ENCODE results near the gene PKD1L1.

DNA sequence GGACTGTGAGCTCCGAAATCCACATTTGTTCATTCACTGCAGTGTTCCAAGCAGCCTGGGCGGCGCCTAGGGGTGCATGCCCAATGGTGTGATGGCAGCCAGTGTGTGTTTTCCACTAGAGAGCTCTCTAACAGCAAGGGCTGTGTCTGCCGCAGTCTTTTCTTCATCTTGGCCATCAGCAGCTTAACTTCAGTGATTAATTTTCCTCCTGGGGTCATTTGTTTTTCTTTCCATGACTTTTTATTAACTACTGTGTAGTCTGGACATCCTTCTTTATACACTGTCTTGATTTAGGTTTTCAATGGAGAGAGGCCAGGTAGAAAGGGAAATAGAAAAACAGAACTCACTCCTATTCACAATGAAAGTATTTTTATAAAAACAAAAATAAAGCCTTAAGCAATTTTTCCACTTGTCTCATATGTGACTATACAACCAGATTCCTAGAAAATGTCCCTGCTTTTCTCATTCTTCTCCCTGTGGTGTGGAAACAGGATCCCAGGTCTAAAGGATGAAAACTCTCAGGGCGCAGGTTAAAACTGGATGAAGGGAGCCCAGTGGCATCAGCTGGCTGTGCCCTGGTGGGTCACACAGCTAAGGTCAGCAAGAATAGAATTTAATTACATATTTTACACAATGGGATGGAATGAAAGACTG is 176.8 kb downstream of the PKD1L1 start:
- TF ChIP-seq, protein P1, sequence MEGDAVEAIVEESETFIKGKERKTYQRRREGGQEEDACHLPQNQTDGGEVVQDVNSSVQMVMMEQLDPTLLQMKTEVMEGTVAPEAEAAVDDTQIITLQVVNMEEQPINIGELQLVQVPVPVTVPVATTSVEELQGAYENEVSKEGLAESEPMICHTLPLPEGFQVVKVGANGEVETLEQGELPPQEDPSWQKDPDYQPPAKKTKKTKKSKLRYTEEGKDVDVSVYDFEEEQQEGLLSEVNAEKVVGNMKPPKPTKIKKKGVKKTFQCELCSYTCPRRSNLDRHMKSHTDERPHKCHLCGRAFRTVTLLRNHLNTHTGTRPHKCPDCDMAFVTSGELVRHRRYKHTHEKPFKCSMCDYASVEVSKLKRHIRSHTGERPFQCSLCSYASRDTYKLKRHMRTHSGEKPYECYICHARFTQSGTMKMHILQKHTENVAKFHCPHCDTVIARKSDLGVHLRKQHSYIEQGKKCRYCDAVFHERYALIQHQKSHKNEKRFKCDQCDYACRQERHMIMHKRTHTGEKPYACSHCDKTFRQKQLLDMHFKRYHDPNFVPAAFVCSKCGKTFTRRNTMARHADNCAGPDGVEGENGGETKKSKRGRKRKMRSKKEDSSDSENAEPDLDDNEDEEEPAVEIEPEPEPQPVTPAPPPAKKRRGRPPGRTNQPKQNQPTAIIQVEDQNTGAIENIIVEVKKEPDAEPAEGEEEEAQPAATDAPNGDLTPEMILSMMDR (optimal IDR thresholded peaks at IDR 0.05 in 1 of 3, IDR thresholded peaks at IDR 0.05 in 1 of 3, conservative IDR thresholded peaks at IDR 0.05 in 1 of 3; ENCODE audit: extremely low read depth in 1 of 3, insufficient read depth in 2 of 3, low read length in 3 of 3) = no peak
- no peak for TF ChIP-seq EZH2 (IDR thresholded peaks at IDR 0.05; ENCODE audit: low read length)
